ENCODE results near the gene PHTF1.

PHTF1 gene

GRCh38 chr1:113662101-113662500 lies 97.2 kb downstream of the PHTF1 start:
- no peak for FAIRE-seq

DNA sequence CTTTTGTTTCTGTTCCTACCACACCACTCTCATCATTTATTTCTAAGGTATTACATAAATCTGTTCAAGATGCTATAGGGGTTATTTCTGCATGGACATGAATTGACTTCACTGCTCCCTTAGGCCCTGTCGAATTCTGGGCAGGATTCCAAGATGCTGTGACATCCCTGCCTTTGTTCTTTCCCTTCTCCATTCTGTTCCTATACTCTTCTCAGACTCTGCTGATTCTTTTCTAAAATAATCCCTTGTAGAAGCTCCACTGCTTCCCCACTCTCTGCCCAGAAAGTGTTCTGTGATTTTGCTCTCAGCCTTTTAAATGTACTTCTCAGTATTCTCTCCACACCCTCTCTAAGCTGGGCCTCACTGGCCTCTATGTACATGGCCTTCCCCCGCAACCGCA lies 99.2 kb downstream of the PHTF1 start:
- no peak for FAIRE-seq

DNA sequence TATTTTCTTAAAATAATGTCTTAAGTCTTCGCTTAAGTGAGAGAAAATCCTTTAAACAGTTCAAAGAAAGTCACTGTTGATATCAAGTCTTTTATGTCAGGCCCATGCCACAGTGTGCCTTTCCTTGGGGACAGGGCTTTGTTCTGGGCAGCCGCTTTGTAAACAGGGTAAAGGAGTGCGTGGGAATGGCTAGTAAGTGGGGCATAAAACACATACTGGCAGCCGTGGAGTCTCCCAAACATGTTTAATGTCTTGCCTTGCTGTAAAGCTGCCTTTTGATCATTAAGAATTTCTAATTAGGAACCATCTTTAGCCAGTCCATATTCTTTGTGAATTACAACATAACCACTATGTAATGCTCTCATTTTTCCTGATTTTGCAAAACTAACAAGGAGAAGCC lies 99.7 kb downstream of the PHTF1 start:
- no peak for FAIRE-seq

- no peak for FAIRE-seq
Observed at GRCh38 chr1:113659035-113659434, 100.3 kb downstream of the PHTF1 start.

DNA sequence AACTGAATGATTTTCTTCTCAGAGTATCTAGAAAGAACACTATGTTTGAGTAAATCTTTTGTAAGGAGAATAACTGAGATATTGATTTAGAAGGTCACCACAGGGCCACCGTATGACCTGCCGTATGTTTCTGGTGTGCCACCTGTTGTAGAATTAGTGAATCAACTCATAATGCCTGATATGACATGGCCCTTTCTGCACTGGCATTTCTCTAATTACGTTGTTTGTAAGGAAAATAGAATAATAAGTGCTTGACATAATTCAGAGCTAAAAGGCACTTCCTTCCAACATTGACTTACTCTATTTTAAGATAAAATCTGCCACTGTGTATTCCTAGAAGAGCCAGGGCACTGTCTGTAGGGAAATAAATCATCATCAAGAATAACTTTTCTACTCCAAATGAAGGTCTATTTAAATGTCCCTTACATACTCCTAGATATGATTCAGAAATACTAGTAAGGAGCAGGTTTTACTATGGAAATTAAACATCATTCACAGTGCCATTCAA lies 101.7 kb downstream of the PHTF1 start:
- FAIRE-seq: no peak

GRCh38 chr1:113657126-113657525 lies 102.2 kb downstream of the PHTF1 start:
- no peak for FAIRE-seq

- no peak for FAIRE-seq
Observed at GRCh38 chr1:113654883-113655282, 104.4 kb downstream of the PHTF1 start.

GRCh38 chr1:113653741-113654140 lies 105.5 kb downstream of the PHTF1 start:
- FAIRE-seq: no peak

DNA sequence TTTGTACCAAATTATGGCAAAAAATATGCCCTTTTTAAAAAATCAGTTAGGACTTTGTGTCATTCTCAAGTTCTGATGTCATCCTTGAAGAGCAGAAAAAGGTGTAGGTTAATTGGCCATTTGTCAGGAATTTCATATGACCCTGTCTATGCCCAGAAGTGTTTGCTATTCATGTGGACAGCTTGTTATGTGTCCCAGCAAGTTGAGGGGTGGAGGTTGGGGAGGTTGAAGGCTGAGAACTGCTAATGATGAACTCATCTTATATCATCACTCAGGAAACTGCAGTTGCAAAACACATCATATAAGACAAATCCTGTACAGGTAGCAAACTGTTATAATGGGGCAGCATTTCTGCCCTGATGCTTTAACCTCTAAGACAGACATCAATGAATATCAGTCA lies 106.5 kb downstream of the PHTF1 start:
- FAIRE-seq: no peak

- FAIRE-seq: no peak
Observed at GRCh38 chr1:113648478-113648877, 110.8 kb downstream of the PHTF1 start.

- FAIRE-seq: no peak
Observed at GRCh38 chr1:113647164-113647563, 112.1 kb downstream of the PHTF1 start.

All from islet of Langerhans (tissue), 1 donor.